GM12878 (cell line): ENCODE results near the gene LRIG3.

ENCODE experiments used
- KAT2A ChIP-seq: conservative IDR thresholded peaks from 2 replicates; pipeline ENCODE4 v1.6.1; 2011; ENCODE audit warnings: low read depth, low read length; ENCODE audit not compliant: control insufficient read depth
- SRF ChIP-seq, 2 experiments: IDR thresholded peaks; 2 replicates each; pipeline ENCODE4 v1.6.1; 2011; ENCODE audit warnings: low read depth in 2 of 2, low read length in 2 of 2, mild to moderate bottlenecking in 1 of 2, moderate library complexity in 1 of 2

DNA sequence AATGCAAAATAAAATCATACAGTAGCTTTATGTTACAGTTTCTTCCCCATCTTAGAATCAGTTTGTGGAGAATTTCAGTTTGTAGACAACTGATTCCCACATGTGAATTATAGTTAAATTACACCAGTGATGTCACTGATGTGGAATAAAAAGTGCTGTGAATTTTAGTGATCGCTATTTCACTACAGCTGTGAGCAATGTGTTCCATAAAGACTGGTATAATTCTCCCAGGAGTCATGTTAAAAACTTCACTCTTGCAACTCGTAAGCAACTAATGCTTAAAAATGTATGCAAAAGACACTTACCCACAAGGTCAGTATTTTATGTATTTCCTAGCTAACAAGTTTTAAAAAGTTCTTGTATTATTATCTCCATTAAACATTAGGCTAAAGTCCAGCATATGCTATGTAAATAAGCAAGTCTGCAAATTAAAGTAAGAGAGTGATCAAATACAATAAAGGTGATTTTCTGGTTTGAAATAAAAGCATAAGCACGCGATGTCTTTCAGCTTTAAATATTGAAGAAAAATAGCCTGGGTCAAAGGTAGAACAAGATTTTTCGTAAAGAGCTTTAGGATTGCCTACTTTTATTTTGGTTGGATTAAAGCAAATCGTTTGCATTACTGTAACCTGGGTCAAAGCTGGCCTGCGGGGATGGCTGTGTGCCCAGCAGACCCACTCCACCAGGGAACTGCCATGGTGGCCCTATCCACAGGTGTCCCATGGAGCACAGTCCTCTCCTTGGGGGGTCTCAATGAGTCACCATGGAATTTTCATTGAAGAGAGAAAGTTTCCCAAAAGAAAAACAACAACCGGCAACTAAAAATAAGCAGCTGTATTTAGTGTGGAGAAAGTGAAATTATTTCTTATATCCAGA lies 12.7 kb upstream of the LRIG3 start:
- no peak for TF ChIP-seq KAT2A
- TF ChIP-seq SRF (IDR thresholded peaks at IDR 0.05; ENCODE audit: low read depth in 2 of 2, low read length in 2 of 2): no peak
